Epithelial cell of proximal tubule (primary cell): ENCODE results near the gene MAPK8IP2. TPM values are rescaled to one million over a fixed set of nuclear protein-coding genes. Genes with fewer than 3 reads are reported as not detected.
"Not testable (repeated sequence)": the region's sequence is repeated elsewhere in the genome, so short reads cannot be mapped to it uniquely, and the experiment has no call there.

Experiments
- DNase-seq: peaks from one replicate; pipeline ENCODE4 v3.0.0-alpha.2; 2011; ENCODE audit warnings: low read depth
- H3K4me3 ChIP-seq: 2 replicates; pipeline ENCODE4 v1.5.1; 2011; ENCODE audit warnings: low read depth, mild to moderate bottlenecking, low read length
- CTCF ChIP-seq: conservative IDR thresholded peaks from 2 replicates; pipeline ENCODE4 v1.5.1; 2012; ENCODE audit warnings: low read depth, mild to moderate bottlenecking, low read length
- total RNA-seq: library from RNA; depleted of rRNA; stranded (reverse); fragments of >200 nt; gene quantifications from 2 replicates; pipeline ENCODE4 v1.2.3, GENCODE V29; 2015

MAPK8IP2 gene
- total RNA-seq, 1 donor from 2014 or later: 0.23 TPM

GRCh38 chr22:50610041-50610451 is 9.5 kb downstream of the MAPK8IP2 start:
- DNase-seq: no peak
- no peak for TF ChIP-seq CTCF
- no peak overlapping the region for H3K4me3 ChIP-seq

GRCh38 chr22:50610581-50610980 is 10.0 kb downstream of the MAPK8IP2 start:
- TF ChIP-seq CTCF: no peak
- H3K4me3 ChIP-seq: no peak overlapping the region
- no peak for DNase-seq

- DNase-seq: no peak
- no peak overlapping the region for H3K4me3 ChIP-seq
- TF ChIP-seq CTCF: no peak
Measured at GRCh38 chr22:50611341-50612060, 10.9 kb downstream of the MAPK8IP2 start.

GRCh38 chr22:50612168-50612527 is 11.6 kb downstream of the MAPK8IP2 start:
- TF ChIP-seq CTCF: no peak
- no peak overlapping the region for H3K4me3 ChIP-seq
- no peak for DNase-seq

GRCh38 chr22:50612528-50613221 is 12.1 kb downstream of the MAPK8IP2 start:
- no peak for DNase-seq
- TF ChIP-seq CTCF: no peak
- H3K4me3 ChIP-seq: no peak overlapping the region

GRCh38 chr22:50613291-50613981 is 12.8 kb downstream of the MAPK8IP2 start:
- TF ChIP-seq CTCF: no peak
- H3K4me3 ChIP-seq: no peak overlapping the region
- DNase-seq: no peak

GRCh38 chr22:50614296-50614695 is 13.7 kb downstream of the MAPK8IP2 start:
- not testable (repeated sequence) for H3K4me3 ChIP-seq, DNase-seq
